GM19372 (cell line): ENCODE measurements around the gene LINC00237.

Experiments
- ATAC-seq: cut with Tn5 transposase; IDR thresholded peaks from one replicate; pipeline ENCODE4 v1.9.1; 2021; ENCODE audit warnings: mild to moderate bottlenecking, low read depth, moderate library complexity; ENCODE audit not compliant: unreplicated experiment

Gene LINC00237

GRCh38 chr20:21052686-21053001 lies 53.5 kb downstream of the LINC00237 start:
- no peak for ATAC-seq

GRCh38 chr20:21052241-21052640 lies 53.9 kb downstream of the LINC00237 start:
- ATAC-seq, result no peak

DNA sequence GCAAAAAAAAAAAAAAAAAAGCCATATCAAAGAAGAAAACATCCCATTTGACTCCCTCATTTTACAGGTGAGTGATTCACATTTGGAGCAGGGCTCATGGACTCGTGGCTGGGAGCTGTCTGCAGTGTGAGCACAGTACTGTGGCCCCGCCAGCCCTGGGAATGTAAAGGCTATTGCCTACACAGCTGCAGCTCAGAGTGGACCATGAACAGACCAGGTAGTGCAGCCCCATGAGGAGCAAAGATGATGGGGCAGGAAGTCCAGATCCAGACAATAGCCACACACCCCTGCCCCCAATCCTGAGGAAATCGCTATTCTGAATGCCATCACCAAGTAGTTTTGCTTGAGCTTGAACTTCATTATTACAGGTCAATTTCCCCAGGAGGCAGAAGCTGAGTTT lies 55.4 kb downstream of the LINC00237 start:
- ATAC-seq, result no peak

DNA sequence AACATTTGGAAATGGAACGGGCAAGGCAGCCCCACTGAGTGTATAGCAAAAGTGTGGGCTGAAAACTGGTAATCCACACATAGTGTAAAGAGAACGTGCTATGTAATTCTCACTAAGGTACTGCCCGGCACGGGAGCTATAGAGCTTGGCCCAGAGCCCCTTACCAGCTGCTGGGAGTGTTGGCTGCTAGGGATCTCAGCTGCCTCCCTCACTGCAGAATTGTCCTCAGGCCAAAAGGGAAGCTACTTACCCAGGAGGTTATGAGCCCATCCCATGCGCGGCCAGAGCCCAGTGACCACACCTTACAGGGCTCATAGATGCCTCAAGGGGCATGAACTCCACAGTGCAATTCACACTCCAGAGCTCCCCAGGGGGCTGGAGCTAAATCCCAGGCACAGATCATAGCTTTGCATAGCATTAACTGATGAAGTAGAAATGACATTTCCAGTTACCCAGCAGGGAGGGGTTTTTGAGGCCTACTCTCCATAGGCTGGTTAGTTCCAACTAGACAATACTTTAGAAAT lies 56.8 kb downstream of the LINC00237 start:
- ATAC-seq, result no peak

GRCh38 chr20:21048841-21049273 lies 57.3 kb downstream of the LINC00237 start:
- ATAC-seq, result peak; percentile 64

DNA sequence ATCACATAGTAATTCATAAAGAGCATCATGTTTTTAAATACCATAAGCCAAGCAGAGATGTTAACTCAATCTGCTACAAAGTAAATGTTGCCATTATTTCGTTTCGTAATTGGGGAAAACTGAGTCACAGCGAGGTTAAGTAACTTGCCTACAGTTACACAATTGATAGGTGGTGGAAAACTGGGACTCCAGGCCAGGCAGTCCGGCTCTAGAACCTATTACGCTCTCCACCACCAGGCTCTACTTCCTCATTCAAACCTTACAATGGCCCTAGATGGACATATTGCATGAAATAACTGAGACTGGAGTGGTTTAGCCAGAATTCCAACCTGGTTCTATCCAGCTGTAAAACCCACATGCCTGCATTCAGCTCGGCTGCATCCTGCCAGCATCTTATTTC lies 58.2 kb downstream of the LINC00237 start:
- no peak for ATAC-seq

- ATAC-seq, result no peak
These were observed 59.6 kb downstream of the LINC00237 start for GRCh38 chr20:21046413-21047070.
